KG1 (cell line): ENCODE measurements around the gene INPP5D.
A peak's percentile ranks its signal among the peaks of the same experiment; 100 is the strongest.

Source experiments
- DNase-seq: peaks from one replicate; lab custom pipeline; 2025; lab: John Stamatoyannopoulos, UW

Gene INPP5D

GRCh38 chr2:233236820-233237589, 176.9 kb downstream of the INPP5D start:
- no peak for DNase-seq

GRCh38 chr2:233240897-233241296, 180.8 kb downstream of the INPP5D start:
- no peak for DNase-seq

GRCh38 chr2:233241803-233242202, 181.7 kb downstream of the INPP5D start:
- DNase-seq = no peak

GRCh38 chr2:233242231-233242927, 182.2 kb downstream of the INPP5D start:
- DNase-seq = no peak

- no peak for DNase-seq
Measured at GRCh38 chr2:233243348-233243747, 183.2 kb downstream of the INPP5D start.

GRCh38 chr2:233244818-233245217, 184.7 kb downstream of the INPP5D start:
- DNase-seq = no peak

- no peak for DNase-seq
Measured at GRCh38 chr2:233245406-233245805, 185.3 kb downstream of the INPP5D start.

- DNase-seq = no peak
Measured at GRCh38 chr2:233247116-233247515, 187.0 kb downstream of the INPP5D start.

GRCh38 chr2:233247744-233248143, 187.6 kb downstream of the INPP5D start:
- DNase-seq = no peak

- peak; percentile 90 for DNase-seq
Measured at GRCh38 chr2:233248999-233249398, 188.9 kb downstream of the INPP5D start.

- DNase-seq = no peak
Measured at GRCh38 chr2:233250568-233250967, 190.4 kb downstream of the INPP5D start.

- no peak for DNase-seq
Measured at GRCh38 chr2:233250985-233251305, 190.8 kb downstream of the INPP5D start.

- DNase-seq = peak; percentile 95
Measured at GRCh38 chr2:233251306-233252116, 191.4 kb downstream of the INPP5D start, which contains the start of gene ATG16L1. ATG16L1 (plus strand) TSS chr2:233251673; CDS start chr2:233251828, 155 bp downstream.

- no peak for DNase-seq
Measured at GRCh38 chr2:233252227-233252626, 192.1 kb downstream of the INPP5D start.

GRCh38 chr2:233255151-233255550, 195.0 kb downstream of the INPP5D start:
- no peak for DNase-seq

- no peak for DNase-seq
Measured at GRCh38 chr2:233256048-233256447, 195.9 kb downstream of the INPP5D start.
